Mesenchymal stem cell (in vitro differentiated cells and primary cell): ENCODE results near the gene RBM18.

Experiments used
- DNase-seq: peaks from one replicate; pipeline ENCODE4 v3.0.0-alpha.2; 2013
- H2AFZ ChIP-seq: one replicate; pipeline ENCODE4 v1.6.1; 2013; ENCODE audit warnings: low read depth, mild to moderate bottlenecking, control low read depth, inconsistent platforms, low read length, moderate library complexity
- H2AK5ac ChIP-seq: 2 replicates; pipeline ENCODE4 v1.6.1; 2013; ENCODE audit warnings: low read length, moderate library complexity, mild to moderate bottlenecking, inconsistent platforms; ENCODE audit not compliant: severe bottlenecking
- H2BK120ac ChIP-seq: one replicate; pipeline ENCODE4 v1.6.1; 2013; ENCODE audit warnings: low read depth, mild to moderate bottlenecking, inconsistent platforms, low read length, moderate library complexity
- H2BK12ac ChIP-seq, 2 experiments: one replicate each; pipeline ENCODE4 v1.6.1; 2013; ENCODE audit warnings: inconsistent platforms in 2 of 2, low read length in 2 of 2, mild to moderate bottlenecking in 2 of 2, moderate library complexity in 2 of 2, control low read depth in 1 of 2
- H2BK15ac ChIP-seq: one replicate; pipeline ENCODE4 v1.6.1; 2013; ENCODE audit warnings: mild to moderate bottlenecking, low read depth, inconsistent platforms; ENCODE audit not compliant: poor library complexity, severe bottlenecking
- H2BK5ac ChIP-seq: 2 replicates; pipeline ENCODE4 v1.6.1; 2013; ENCODE audit warnings: low read depth, mild to moderate bottlenecking, low read length, control low read depth, inconsistent platforms; ENCODE audit not compliant: poor library complexity, severe bottlenecking
- H3K14ac ChIP-seq, 2 experiments: one replicate each; pipeline ENCODE4 v1.6.1; 2013; ENCODE audit warnings: inconsistent platforms in 2 of 2, low read length in 2 of 2, control low read depth in 1 of 2, mild to moderate bottlenecking in 1 of 2, moderate library complexity in 1 of 2
- H3K18ac ChIP-seq, 2 experiments: one replicate each; pipeline ENCODE4 v1.6.1; 2013; ENCODE audit warnings: inconsistent platforms in 2 of 2, low read length in 2 of 2, control low read depth in 1 of 2, low read depth in 1 of 2, mild to moderate bottlenecking in 1 of 2
- H3K23ac ChIP-seq, 2 experiments: one replicate each; pipeline ENCODE4 v1.6.1; 2013; ENCODE audit warnings: inconsistent platforms in 2 of 2, low read length in 2 of 2, mild to moderate bottlenecking in 2 of 2, moderate library complexity in 2 of 2, control low read depth in 1 of 2
- H3K27ac ChIP-seq: 2 replicates; pipeline ENCODE4 v1.5.1; 2013; ENCODE audit warnings: mild to moderate bottlenecking, moderate library complexity, low read length, control low read depth, inconsistent platforms; ENCODE audit not compliant: poor library complexity, severe bottlenecking
- H3K27me3 ChIP-seq, 2 experiments: 2 replicates each; pipeline versions ENCODE4 v1.6.1 to v1.7.0; 2013; ENCODE audit warnings: low read length in 2 of 2, mild to moderate bottlenecking in 2 of 2, moderate library complexity in 2 of 2, control low read depth in 1 of 2, inconsistent platforms in 1 of 2; ENCODE audit not compliant: control insufficient read depth in 1 of 2, insufficient read depth in 1 of 2
- H3K36me3 ChIP-seq, 2 experiments: 2 replicates each; pipeline versions ENCODE4 v1.6.1 to v1.7.0; 2013; ENCODE audit warnings: low read length in 2 of 2, control low read depth in 1 of 2, inconsistent platforms in 1 of 2, low read depth in 1 of 2, mild to moderate bottlenecking in 1 of 2; ENCODE audit not compliant: insufficient read depth in 2 of 2, control insufficient read depth in 1 of 2
- H3K4ac ChIP-seq, 2 experiments: one replicate each; pipeline ENCODE4 v1.6.1; 2013; ENCODE audit warnings: inconsistent platforms in 2 of 2, low read length in 2 of 2, mild to moderate bottlenecking in 2 of 2, moderate library complexity in 2 of 2, control low read depth in 1 of 2, low read depth in 1 of 2
- H3K4me1 ChIP-seq: 2 replicates; pipeline ENCODE4 v1.6.1; 2013; ENCODE audit warnings: low read depth, low read length, control low read depth; ENCODE audit not compliant: control insufficient read depth, insufficient read depth
- H3K4me2 ChIP-seq: 2 replicates; pipeline ENCODE4 v1.6.1; 2013; ENCODE audit warnings: low read length, mild to moderate bottlenecking, inconsistent platforms; ENCODE audit not compliant: poor library complexity, severe bottlenecking
- H3K4me3 ChIP-seq, 2 experiments: 2 replicates each; pipeline versions ENCODE4 v1.5.1 to v1.7.0; 2013; ENCODE audit warnings: low read length in 2 of 2, mild to moderate bottlenecking in 2 of 2, control low read depth in 1 of 2, low read depth in 1 of 2; ENCODE audit not compliant: insufficient read depth in 1 of 2
- H3K79me1 ChIP-seq: replicated peaks from 2 replicates; pipeline ENCODE4 v1.6.1; 2013; ENCODE audit warnings: mild to moderate bottlenecking, control low read depth, low read length, inconsistent platforms; ENCODE audit not compliant: poor library complexity, severe bottlenecking
- H3K9ac ChIP-seq: 2 replicates; pipeline ENCODE4 v1.7.0; 2013; ENCODE audit warnings: mild to moderate bottlenecking, low read length, moderate library complexity
- H3K9me3 ChIP-seq: 2 replicates; pipeline ENCODE4 v1.7.0; 2013; ENCODE audit warnings: mild to moderate bottlenecking, low read length; ENCODE audit not compliant: control insufficient read depth
- H4K8ac ChIP-seq: one replicate; pipeline ENCODE4 v1.6.1; 2013; ENCODE audit warnings: inconsistent platforms, mild to moderate bottlenecking, low read length, moderate library complexity
- H4K91ac ChIP-seq: one replicate; pipeline ENCODE4 v1.6.1; 2013; ENCODE audit warnings: mild to moderate bottlenecking, low read length, inconsistent platforms
- WGBS: methylation state at CpG from one replicate; pipeline ENCODE4 v1.1.7; 2013; ENCODE audit warnings: mixed read lengths; 5-methylcytosine and 5-hydroxymethylcytosine counted together

Gene RBM18

GRCh38 chr9:122207096-122207495 is 57.5 kb downstream of the RBM18 start:
- Histone ChIP-seq H3K18ac (no peak overlapping the region), H2BK5ac (no peak overlapping the region), H3K36me3 (no peaks in the 10 kb centered on the region), H3K4ac (no peak overlapping the region), H3K23ac (no peak overlapping the region), H3K27ac (no peak overlapping the region), H3K27me3 (peaks cover 27 to 73% of the 10 kb centered on the region in 2 experiments), H2BK15ac (no peak overlapping the region), H2AK5ac (no peak overlapping the region), H3K9me3 (no peaks in the 10 kb centered on the region), H2BK120ac (no peak overlapping the region), H4K91ac (no peak overlapping the region), H3K4me1 (peaks cover 6% of the 10 kb centered on the region), H4K8ac (no peak overlapping the region), H2AFZ (no peak overlapping the region), H3K4me3 (no peak overlapping the region), H3K4me2 (no peak overlapping the region), H3K14ac (no peak overlapping the region), H2BK12ac (no peak overlapping the region), H3K9ac (no peak overlapping the region), H3K79me1 (no peaks in the 10 kb centered on the region)
- DNase-seq, result no peak
- 84% methylated on average over 9 of the region's 9 CpGs for WGBS

- Histone ChIP-seq H3K18ac (no peak overlapping the region), H3K23ac (no peak overlapping the region), H3K4me2 (no peak overlapping the region), H3K9ac (peak overlapping the region; percentile 28), H2BK5ac (no peak overlapping the region), H3K79me1 (no peaks in the 10 kb centered on the region), H3K4me1 (peaks cover 10% of the 10 kb centered on the region), H2AK5ac (no peak overlapping the region), H3K27me3 (peaks cover 20 to 66% of the 10 kb centered on the region in 2 experiments), H3K9me3 (no peaks in the 10 kb centered on the region), H3K4me3 (no peak overlapping the region), H4K91ac (no peak overlapping the region), H2BK12ac (no peak overlapping the region), H3K4ac (no peak overlapping the region), H2AFZ (no peak overlapping the region), H4K8ac (no peak overlapping the region), H3K27ac (no peak overlapping the region), H2BK15ac (no peak overlapping the region), H3K36me3 (no peaks in the 10 kb centered on the region), H3K14ac (no peak overlapping the region), H2BK120ac (no peak overlapping the region)
- WGBS, result 87% methylated on average over 8 of the region's 9 CpGs
- peak; percentile 40 for DNase-seq
These were observed 58.3 kb downstream of the RBM18 start for GRCh38 chr9:122206118-122207046.

- H4K8ac ChIP-seq, result no peak overlapping the region
- H3K79me1 ChIP-seq, result no peaks in the 10 kb centered on the region
- H3K9me3 ChIP-seq, result no peaks in the 10 kb centered on the region
- peaks cover 9 to 54% of the 10 kb centered on the region in 2 experiments for H3K27me3 ChIP-seq
- no peak overlapping the region for H3K4ac ChIP-seq
- no peak overlapping the region for H3K18ac ChIP-seq
- 78% methylated on average over 8 of the region's 8 CpGs for WGBS
- H3K27ac ChIP-seq, result no peak overlapping the region
- no peak overlapping the region for H2BK5ac ChIP-seq
- no peak overlapping the region for H2AFZ ChIP-seq
- H4K91ac ChIP-seq, result no peak overlapping the region
- H3K14ac ChIP-seq, result peak overlapping the region in 1 of 2 experiments; percentile 74
- H2AK5ac ChIP-seq, result no peak overlapping the region
- no peak overlapping the region for H3K23ac ChIP-seq
- no peaks in the 10 kb centered on the region for H3K36me3 ChIP-seq
- H2BK15ac ChIP-seq, result no peak overlapping the region
- no peak overlapping the region for H3K4me3 ChIP-seq
- no peak overlapping the region for H3K4me2 ChIP-seq
- H2BK12ac ChIP-seq, result no peak overlapping the region
- DNase-seq, result no peak
- peaks cover 12% of the 10 kb centered on the region for H3K4me1 ChIP-seq
- H2BK120ac ChIP-seq, result no peak overlapping the region
- no peak overlapping the region for H3K9ac ChIP-seq
These were observed 59.5 kb downstream of the RBM18 start for GRCh38 chr9:122205176-122205575.

DNA sequence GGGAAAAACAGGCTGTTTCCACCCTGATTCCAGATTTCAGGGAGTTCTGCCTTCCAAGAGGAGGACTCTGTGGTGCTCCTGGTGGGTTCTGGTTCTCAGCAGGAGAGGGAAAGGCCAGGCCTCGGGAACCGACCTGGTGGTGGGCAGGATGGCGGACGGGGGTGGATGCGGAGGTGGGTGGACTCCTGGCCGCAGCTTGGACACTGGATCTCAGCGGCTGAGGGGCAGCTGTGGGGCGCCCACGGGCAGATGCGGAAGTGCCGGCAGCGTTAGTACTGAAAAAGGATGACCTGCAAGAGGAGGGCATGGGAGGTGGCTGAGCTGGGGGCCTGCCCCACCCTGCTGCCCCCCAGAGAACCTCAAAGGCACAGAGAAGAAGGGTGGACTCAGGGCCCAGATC is 60.1 kb downstream of the RBM18 start:
- H3K79me1 ChIP-seq, result no peaks in the 10 kb centered on the region
- 85% methylated on average over 12 of the region's 12 CpGs for WGBS
- no peak overlapping the region for H3K18ac ChIP-seq
- no peaks in the 10 kb centered on the region for H3K9me3 ChIP-seq
- no peak overlapping the region for H2BK120ac ChIP-seq
- no peak overlapping the region for H3K27ac ChIP-seq
- H3K4me3 ChIP-seq, result no peak overlapping the region
- no peak overlapping the region for H2BK12ac ChIP-seq
- peaks cover 7 to 50% of the 10 kb centered on the region in 2 experiments for H3K27me3 ChIP-seq
- H3K4me2 ChIP-seq, result no peak overlapping the region
- H2BK15ac ChIP-seq, result no peak overlapping the region
- no peak overlapping the region for H3K4ac ChIP-seq
- H3K14ac ChIP-seq, result no peak overlapping the region
- no peak overlapping the region for H3K9ac ChIP-seq
- no peak overlapping the region for H3K23ac ChIP-seq
- no peaks in the 10 kb centered on the region for H3K36me3 ChIP-seq
- no peak overlapping the region for H2BK5ac ChIP-seq
- no peak for DNase-seq
- no peak overlapping the region for H2AFZ ChIP-seq
- no peak overlapping the region for H2AK5ac ChIP-seq
- peaks cover 12% of the 10 kb centered on the region for H3K4me1 ChIP-seq
- no peak overlapping the region for H4K91ac ChIP-seq
- H4K8ac ChIP-seq, result no peak overlapping the region
